Epithelial cell of proximal tubule (primary cell): Measurements from ENCODE around the gene GNAS-AS1. TPM values are rescaled to one million over a fixed set of nuclear protein-coding genes. Genes with fewer than 3 reads are reported as not detected.

Experiments
- DNase-seq: peaks from one replicate; pipeline ENCODE4 v3.0.0-alpha.2; 2011; ENCODE audit warnings: low read depth
- H3K4me3 ChIP-seq: 2 replicates; pipeline ENCODE4 v1.5.1; 2011; ENCODE audit warnings: low read depth, mild to moderate bottlenecking, low read length
- CTCF ChIP-seq: conservative IDR thresholded peaks from 2 replicates; pipeline ENCODE4 v1.5.1; 2012; ENCODE audit warnings: low read depth, mild to moderate bottlenecking, low read length
- total RNA-seq: library from RNA; depleted of rRNA; stranded (reverse); fragments of >200 nt; gene quantifications from 2 replicates; pipeline ENCODE4 v1.2.3, GENCODE V29; 2015

GNAS-AS1 gene
- total RNA-seq, 1 donor from 2014 or later, result 0.35 TPM

DNA sequence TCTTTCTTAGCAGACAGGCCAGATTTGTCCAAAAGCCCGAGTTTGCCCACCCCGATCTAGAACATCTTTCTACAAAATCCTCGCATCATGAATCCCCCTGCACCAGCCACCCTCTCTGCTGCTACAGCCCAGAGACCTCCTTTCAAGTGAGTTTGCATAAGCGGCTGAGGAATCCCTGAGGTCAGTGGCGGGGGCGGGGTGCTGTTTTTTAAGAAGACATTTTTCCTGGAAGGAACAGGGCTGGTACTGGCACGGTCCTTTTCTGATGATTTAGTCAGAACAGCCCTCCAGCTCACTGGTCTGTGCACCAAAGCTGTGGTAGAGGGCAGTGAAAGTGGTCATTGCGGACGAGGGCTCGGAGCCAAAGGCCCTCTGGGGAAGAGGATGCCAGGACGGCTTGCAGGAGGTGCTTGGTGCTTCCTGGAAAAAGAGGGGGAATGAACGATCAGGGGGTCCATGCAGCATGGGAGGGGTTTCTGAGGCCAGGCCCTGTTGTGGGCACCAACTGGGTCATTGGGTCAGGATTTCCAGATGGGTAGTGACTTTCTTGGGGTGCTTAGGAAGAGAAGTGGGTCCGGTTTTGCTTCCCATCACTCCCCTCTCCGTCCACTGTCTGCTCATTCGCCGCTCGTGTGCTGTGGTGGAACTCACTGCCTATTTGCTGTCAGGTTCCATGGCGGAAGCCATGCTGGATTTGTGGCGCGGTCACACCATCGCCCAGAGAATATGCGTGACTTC lies 50.4 kb downstream of the GNAS-AS1 start:
- TF ChIP-seq CTCF, result no peak

DNA sequence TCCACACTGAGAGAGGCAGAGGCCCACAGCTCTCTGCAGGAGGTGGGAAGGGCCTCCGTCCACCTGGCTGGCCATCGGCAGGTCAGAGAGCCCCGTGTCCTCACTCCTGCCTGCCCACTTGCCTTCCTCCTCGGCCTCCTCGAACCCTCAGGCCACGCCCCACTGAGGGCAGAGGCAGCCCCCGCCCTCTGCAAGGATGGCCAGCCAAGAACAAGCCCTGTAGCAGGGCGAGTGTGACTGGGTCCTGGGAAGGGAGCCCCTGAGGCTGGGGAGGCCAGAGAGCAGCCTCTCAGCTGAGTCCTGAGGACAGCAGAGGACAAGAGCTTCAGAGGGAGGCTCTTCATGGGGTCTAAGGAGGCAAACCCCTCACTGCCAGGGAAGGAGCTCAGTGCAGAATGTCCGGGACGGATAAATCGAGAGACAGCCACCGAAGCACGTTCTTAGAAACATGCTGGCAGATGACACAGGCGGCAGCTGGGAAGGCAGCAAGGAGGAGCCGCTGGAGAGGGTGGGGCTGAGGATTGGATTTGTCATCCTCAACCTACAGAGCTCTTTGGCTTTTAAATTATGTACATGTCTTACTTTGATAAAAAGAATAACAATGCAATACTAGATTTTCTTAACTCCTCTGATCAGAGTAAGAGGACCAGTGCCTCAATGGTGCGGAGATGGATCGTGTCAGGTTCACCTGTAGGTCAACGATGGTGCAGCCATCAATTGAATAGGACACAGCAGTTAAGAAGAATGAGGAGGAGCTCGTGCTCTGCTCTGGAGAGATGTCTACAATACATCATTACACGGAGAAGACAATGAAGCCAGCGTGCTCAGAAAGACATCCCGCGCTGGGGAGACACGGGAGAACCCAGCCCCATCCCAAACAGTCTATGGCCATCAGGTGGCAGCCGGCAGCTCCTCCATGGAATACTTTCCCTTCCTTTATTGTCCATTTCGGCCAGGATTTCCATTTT lies 53.0 kb downstream of the GNAS-AS1 start:
- no peak overlapping the region for H3K4me3 ChIP-seq
- DNase-seq, result no peak
- no peak for TF ChIP-seq CTCF

More for the DNA sequence above, 50.4 kb downstream of the GNAS-AS1 start:
- DNase-seq, result no peak
- H3K4me3 ChIP-seq, result no peak overlapping the region

- no peak for TF ChIP-seq CTCF
- no peak overlapping the region for H3K4me3 ChIP-seq
- no peak for DNase-seq
Measured at GRCh38 chr20:58795923-58796245, 54.8 kb downstream of the GNAS-AS1 start.

GRCh38 chr20:58795181-58795922 lies 55.4 kb downstream of the GNAS-AS1 start:
- TF ChIP-seq CTCF, result no peak
- H3K4me3 ChIP-seq, result no peak overlapping the region
- DNase-seq, result no peak

DNA sequence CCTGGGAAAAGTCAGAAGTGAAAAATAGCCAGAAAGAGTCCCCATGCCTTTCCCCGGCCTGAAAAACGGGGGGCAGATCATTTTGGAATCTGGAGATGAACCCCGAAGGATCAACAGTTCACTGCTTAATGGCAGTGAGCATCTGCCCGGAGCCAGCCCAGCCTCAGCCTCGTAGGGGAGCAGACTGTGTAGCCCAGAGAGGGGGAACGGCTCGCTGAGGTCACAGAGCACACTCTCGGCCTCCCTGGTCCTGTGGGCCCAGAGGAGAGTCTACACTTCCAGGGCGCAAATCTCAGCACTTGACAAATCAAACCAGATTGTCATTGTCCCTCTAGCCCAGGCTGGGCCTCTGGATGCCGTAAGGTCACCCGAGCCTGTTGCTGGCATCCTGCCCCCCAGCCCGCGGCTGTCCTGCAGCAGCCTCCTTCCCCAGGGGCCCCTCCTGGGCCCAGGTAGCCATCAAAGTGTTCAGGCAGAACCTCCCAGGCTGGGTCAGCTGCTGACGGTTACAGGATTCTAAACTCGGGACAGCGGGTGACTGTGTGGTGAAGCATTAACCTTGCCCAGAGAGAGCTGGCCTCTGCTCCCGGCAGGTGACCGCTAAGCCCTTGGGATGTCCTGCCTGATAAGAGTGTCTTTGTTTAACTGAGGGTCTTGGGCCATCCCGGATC lies 56.1 kb downstream of the GNAS-AS1 start:
- TF ChIP-seq CTCF, result no peak
- H3K4me3 ChIP-seq, result no peak overlapping the region
- DNase-seq, result no peak
